GM21526 (cell line): Measurements from ENCODE around the gene DLG2.
"Not testable (repeated sequence)": the region's sequence is repeated elsewhere in the genome, so short reads cannot be mapped to it uniquely, and the experiment has no call there.

Source experiments
- ATAC-seq: cut with Tn5 transposase; IDR thresholded peaks from one replicate; pipeline ENCODE4 v1.9.1; 2021; ENCODE audit warnings: moderate library complexity; ENCODE audit not compliant: unreplicated experiment, low FRiP score

Gene DLG2

GRCh38 chr11:84871116-84871515 is 756.0 kb downstream of the DLG2 start:
- ATAC-seq, result no peak

- ATAC-seq, result no peak
These were observed 756.7 kb downstream of the DLG2 start for GRCh38 chr11:84870486-84870885.

GRCh38 chr11:84866922-84867321 is 760.2 kb downstream of the DLG2 start:
- no peak for ATAC-seq

- no peak for ATAC-seq
These were observed 761.2 kb downstream of the DLG2 start for GRCh38 chr11:84865791-84866535.

- no peak for ATAC-seq
These were observed 761.9 kb downstream of the DLG2 start for GRCh38 chr11:84865257-84865656.

GRCh38 chr11:84857746-84858145 is 769.4 kb downstream of the DLG2 start:
- ATAC-seq, result no peak

GRCh38 chr11:84855508-84856245 is 771.5 kb downstream of the DLG2 start:
- no peak for ATAC-seq

- ATAC-seq, result no peak
These were observed 772.7 kb downstream of the DLG2 start for GRCh38 chr11:84854498-84854880.

- no peak for ATAC-seq
These were observed 773.2 kb downstream of the DLG2 start for GRCh38 chr11:84853841-84854497.

GRCh38 chr11:84847842-84848241 is 779.3 kb downstream of the DLG2 start:
- no peak for ATAC-seq

- ATAC-seq, result not testable (repeated sequence)
These were observed 786.9 kb downstream of the DLG2 start for GRCh38 chr11:84840201-84840600.

- ATAC-seq, result no peak
These were observed 789.6 kb downstream of the DLG2 start for GRCh38 chr11:84837402-84838069.

- ATAC-seq, result no peak
These were observed 790.8 kb downstream of the DLG2 start for GRCh38 chr11:84836371-84836770.

- ATAC-seq, result no peak
These were observed 793.6 kb downstream of the DLG2 start for GRCh38 chr11:84833488-84834088.

- no peak for ATAC-seq
These were observed 796.8 kb downstream of the DLG2 start for GRCh38 chr11:84830372-84830771.

- no peak for ATAC-seq
These were observed 798.0 kb downstream of the DLG2 start for GRCh38 chr11:84829162-84829561.

- ATAC-seq, result no peak
These were observed 798.5 kb downstream of the DLG2 start for GRCh38 chr11:84828616-84829015.

GRCh38 chr11:84825106-84825660 is 802.0 kb downstream of the DLG2 start:
- ATAC-seq, result no peak

GRCh38 chr11:84824624-84825023 is 802.5 kb downstream of the DLG2 start:
- no peak for ATAC-seq

GRCh38 chr11:84819537-84819936 is 807.6 kb downstream of the DLG2 start:
- no peak for ATAC-seq
